Adrenal gland (tissue), 12 donors: ENCODE results near the gene SUFU. TPM values are rescaled to one million over a fixed set of nuclear protein-coding genes. Genes with fewer than 3 reads are reported as not detected.

Experiments
- DNase-seq, 7 donors: peaks; one replicate each; pipeline ENCODE4 v3.0.0-alpha.2; 2019 to 2020
- H3K27ac ChIP-seq, 5 donors: fragments of 200-600 bp; sonication (generic) in 4 of 5; 1 replicate in 3 of 5; 2 replicates in 2 of 5; pipeline versions ENCODE4 v1.5.1 to v1.8.0; 2016 to 2020; ENCODE audit warnings: mild to moderate bottlenecking in 1 of 5
- H3K27me3 ChIP-seq: fragments of 200-600 bp; 2 replicates; pipeline ENCODE4 v1.8.0; 2021
- H3K36me3 ChIP-seq, 2 donors: fragments of 200-600 bp; replicated peaks in 1 of 2; 1 replicate in 1 of 2; 2 replicates in 1 of 2; pipeline versions ENCODE4 v1.5.1 to v1.8.0; 2018 to 2022
- H3K4me1 ChIP-seq, 2 donors: fragments of 200-600 bp; replicated peaks in 1 of 2; 1 replicate in 1 of 2; 2 replicates in 1 of 2; pipeline versions ENCODE4 v1.5.1 to v1.8.0; 2018 to 2021
- H3K4me3 ChIP-seq, 4 donors: fragments of 200-600 bp; sonication (generic) in 3 of 4; one replicate each; pipeline ENCODE4 v1.5.1; 2016 to 2018
- H3K9me3 ChIP-seq, 3 donors: fragments of 200-600 bp; sonication (generic) in 1 of 3; replicated peaks in 1 of 3; 1 replicate in 2 of 3; 2 replicates in 1 of 3; pipeline versions ENCODE4 v1.5.1 to v1.8.0; 2016 to 2021
- CTCF ChIP-seq, 6 experiments: fragments of 450-650 bp in 4 of 6; fragments of 200-600 bp in 2 of 6; sonication (generic) in 1 of 6; IDR thresholded peaks; 1 replicate in 5 of 6; 2 replicates in 1 of 6; pipeline versions ENCODE4 v1.5.1 to v1.8.0; 2016 to 2021; ENCODE audit warnings: antibody characterized with exemption in 6 of 6, mild to moderate bottlenecking in 2 of 6, moderate library complexity in 1 of 6
- POLR2A ChIP-seq, 2 donors: fragments of 450-650 bp; IDR thresholded peaks; one replicate each; pipeline ENCODE4 v1.6.1; 2017; ENCODE audit warnings: antibody characterized with exemption in 2 of 2, mild to moderate bottlenecking in 2 of 2, moderate library complexity in 1 of 2
- WGBS, 4 donors: extraction: QIAGEN DNeasy Blood & Tissue Kit in 2 of 4; methylation state at CpG; one replicate each; pipeline versions ENCODE4 v1.1.5 to v1.1.7; 2013 to 2017; 5-methylcytosine and 5-hydroxymethylcytosine counted together
- intact Hi-C, 2 donors: fragments of 100-400 bp; cut with DNase I; formaldehyde crosslinking; loops; one replicate each; pipeline versions ENCODE4 v1.14.1 to v1.15.0; 2022 to 2023
- polyA plus RNA-seq, 3 donors: library from polyadenylated mRNA; stranded (reverse); fragments of 200-250 nt in 2 of 3; fragments of 350-450 nt in 1 of 3; fragmentation: Illumina TruSeq in 1 of 3; extraction: RNeasy Lipid Tissue Mini Kit (QIAGEN cat#74804) in 1 of 3; gene quantifications; one replicate each; pipeline ENCODE4 v1.2.3, GENCODE V29; 2013 to 2014
- total RNA-seq, 9 donors: library from RNA; depleted of rRNA in 4 of 9; stranded (reverse); fragments of >200 nt in 4 of 9; fragments of 120-200 nt in 1 of 9; fragmentation: NEBNext Ultra II Directional in 1 of 9; extraction: Animal tissue kit (Norgen Biotek cat#: 25700) in 1 of 9; gene quantifications; one replicate each; pipeline versions ENCODE4 v1.1.0 to v1.2.4, GENCODE V29; 2013 to 2023
- donor health status: healthy with polysubstance abuse.
- donor health status: Bipolar disorder and iron deficiency.
- donor health status: DM: yes; HTN: yes; CAD: no.
- donor health status: DM: no; HTN: no; CAD: no.
- donor health status: DM: no; HTN: no; CAD: no.
- donor health status: DM: yes; HTN: yes; CAD: no.

SUFU gene
- total and polyA plus RNA-seq, 12 donors, result 4.3 to 20.2 (median 11.1) TPM

GRCh38 chr10:102508506-102508905, 4.7 kb downstream of the SUFU start:
- Histone ChIP-seq H3K9me3 (no peaks in the 10 kb centered on the region), H3K4me1 (peaks cover 0 to 9% of the 10 kb centered on the region in 2 donors), H3K36me3 (peaks cover 0 to 39% of the 10 kb centered on the region in 2 donors), H3K27me3 (no peaks in the 10 kb centered on the region), H3K27ac (no peak overlapping the region), H3K4me3 (no peak overlapping the region)
- WGBS, 4 donors, result 83 to 91% (median 85%) methylated on average over 1 of the region's 1 CpG; no CpG with 5 or more reads in 1 of the 4 donors
- DNase-seq, result no peak
- intact Hi-C loops, result loop anchor here in 1 of 2 donors (5.0 kb wide), 1 partner anchor 74 kb away; no protein-coding TSS in a partner anchor
- no peak for TF ChIP-seq CTCF (IDR thresholded peaks at IDR 0.05)
- no peak for TF ChIP-seq POLR2A (IDR thresholded peaks at IDR 0.05)

GRCh38 chr10:102509387-102509786, 5.6 kb downstream of the SUFU start:
- no peaks in the 10 kb centered on the region for H3K27me3 ChIP-seq
- intact Hi-C loops, result loop anchor here in 1 of 2 donors (5.0 kb wide), 1 partner anchor 73 kb away; no protein-coding TSS in a partner anchor
- peaks cover 0 to 8% of the 10 kb centered on the region in 2 donors for H3K4me1 ChIP-seq
- H3K4me3 ChIP-seq, result no peak overlapping the region
- peaks cover 0 to 43% of the 10 kb centered on the region in 2 donors for H3K36me3 ChIP-seq
- peak in 1 of 7 donors; percentile 22 for DNase-seq
- no peaks in the 10 kb centered on the region for H3K9me3 ChIP-seq
- 38 to 100% (median 62%) methylated on average over 2 of the region's 2 CpGs for WGBS, 4 donors
- no peak overlapping the region for H3K27ac ChIP-seq
- TF ChIP-seq CTCF (IDR thresholded peaks at IDR 0.05) (no peak), POLR2A (IDR thresholded peaks at IDR 0.05) (no peak)

GRCh38 chr10:102511583-102512274, 8.0 kb downstream of the SUFU start:
- TF ChIP-seq CTCF (IDR thresholded peaks at IDR 0.05), result no peak
- TF ChIP-seq POLR2A (IDR thresholded peaks at IDR 0.05), result no peak
- Histone ChIP-seq H3K9me3 (no peaks in the 10 kb centered on the region), H3K27ac (no peak overlapping the region), H3K27me3 (no peaks in the 10 kb centered on the region), H3K4me1 (no peaks in the 10 kb centered on the region), H3K36me3 (peaks cover 0 to 50% of the 10 kb centered on the region in 2 donors), H3K4me3 (no peak overlapping the region)
- intact Hi-C loops, result no loop called here
- DNase-seq, result peak in 1 of 7 donors; percentile 7
- 82 to 88% (median 86%) methylated on average over 6 of the region's 6 CpGs for WGBS, 4 donors

GRCh38 chr10:102514487-102515311, 10.9 kb downstream of the SUFU start:
- Histone ChIP-seq H3K36me3 (peaks cover 0 to 42% of the 10 kb centered on the region in 2 donors), H3K27me3 (no peaks in the 10 kb centered on the region), H3K9me3 (no peaks in the 10 kb centered on the region), H3K27ac (no peak overlapping the region), H3K4me3 (no peak overlapping the region), H3K4me1 (no peaks in the 10 kb centered on the region)
- WGBS, 4 donors, result 91 to 95% (median 92%) methylated on average over 9 to 12 of the region's 12 CpGs
- no peak for TF ChIP-seq POLR2A (IDR thresholded peaks at IDR 0.05)
- no peak for TF ChIP-seq CTCF (IDR thresholded peaks at IDR 0.05)
- intact Hi-C loops, result no loop called here
- DNase-seq, result no peak
